Suprapubic skin (tissue), 4 donors: ENCODE data around the gene RPS19BP1.

Experiments
- EP300 ChIP-seq: sonication (generic); formaldehyde crosslinking; IDR thresholded peaks from one replicate; pipeline ENCODE4 v1.6.1; 2017; ENCODE audit warnings: antibody characterized with exemption
- POLR2AphosphoS5 ChIP-seq, 3 donors: sonication (generic); formaldehyde crosslinking; IDR thresholded peaks; one replicate each; pipeline ENCODE4 v1.6.1; 2017; ENCODE audit warnings: antibody characterized with exemption in 3 of 3
- TF ChIP-seq, protein P1 (sequence below), 2 donors: fragments of 200-600 bp in 1 of 2; fragments of 450-650 bp in 1 of 2; sonication (generic) in 1 of 2; IDR thresholded peaks; one replicate each; pipeline ENCODE4 v1.5.1; 2016 to 2019; ENCODE audit warnings: antibody characterized with exemption in 2 of 2, mild to moderate bottlenecking in 1 of 2, moderate library complexity in 1 of 2

DNA sequence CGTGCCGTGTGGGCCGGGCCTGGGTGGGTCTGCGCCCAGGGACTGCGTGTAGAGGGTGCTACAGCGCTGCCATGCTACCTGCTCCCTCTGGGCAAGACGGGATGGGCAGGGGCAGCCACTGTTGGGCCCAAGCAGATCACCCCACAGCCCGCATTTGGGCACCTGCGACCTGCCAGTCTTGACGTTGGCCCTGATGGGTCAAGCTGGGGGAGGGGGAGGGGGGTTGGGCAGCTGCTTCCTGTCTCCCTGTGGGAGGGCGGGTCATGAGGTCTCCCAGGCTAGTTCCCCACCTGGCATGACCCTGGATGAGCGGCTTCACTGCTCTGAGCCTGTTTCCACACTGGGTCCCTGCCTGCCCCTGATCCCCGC, 2.8 kb upstream of the RPS19BP1 start:
- TF ChIP-seq POLR2AphosphoS5 (IDR thresholded peaks at IDR 0.05) = no peak
- TF ChIP-seq, protein P1, sequence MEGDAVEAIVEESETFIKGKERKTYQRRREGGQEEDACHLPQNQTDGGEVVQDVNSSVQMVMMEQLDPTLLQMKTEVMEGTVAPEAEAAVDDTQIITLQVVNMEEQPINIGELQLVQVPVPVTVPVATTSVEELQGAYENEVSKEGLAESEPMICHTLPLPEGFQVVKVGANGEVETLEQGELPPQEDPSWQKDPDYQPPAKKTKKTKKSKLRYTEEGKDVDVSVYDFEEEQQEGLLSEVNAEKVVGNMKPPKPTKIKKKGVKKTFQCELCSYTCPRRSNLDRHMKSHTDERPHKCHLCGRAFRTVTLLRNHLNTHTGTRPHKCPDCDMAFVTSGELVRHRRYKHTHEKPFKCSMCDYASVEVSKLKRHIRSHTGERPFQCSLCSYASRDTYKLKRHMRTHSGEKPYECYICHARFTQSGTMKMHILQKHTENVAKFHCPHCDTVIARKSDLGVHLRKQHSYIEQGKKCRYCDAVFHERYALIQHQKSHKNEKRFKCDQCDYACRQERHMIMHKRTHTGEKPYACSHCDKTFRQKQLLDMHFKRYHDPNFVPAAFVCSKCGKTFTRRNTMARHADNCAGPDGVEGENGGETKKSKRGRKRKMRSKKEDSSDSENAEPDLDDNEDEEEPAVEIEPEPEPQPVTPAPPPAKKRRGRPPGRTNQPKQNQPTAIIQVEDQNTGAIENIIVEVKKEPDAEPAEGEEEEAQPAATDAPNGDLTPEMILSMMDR (IDR thresholded peaks at IDR 0.05) = no peak
- TF ChIP-seq EP300 = no peak
